GM18907 (cell line): ENCODE results near the gene FBXO47.

Experiments used
- ATAC-seq: cut with Tn5 transposase; IDR thresholded peaks from one replicate; pipeline ENCODE4 v1.9.1; 2021; ENCODE audit warnings: mild to moderate bottlenecking, moderate library complexity; ENCODE audit not compliant: unreplicated experiment

Gene FBXO47

DNA sequence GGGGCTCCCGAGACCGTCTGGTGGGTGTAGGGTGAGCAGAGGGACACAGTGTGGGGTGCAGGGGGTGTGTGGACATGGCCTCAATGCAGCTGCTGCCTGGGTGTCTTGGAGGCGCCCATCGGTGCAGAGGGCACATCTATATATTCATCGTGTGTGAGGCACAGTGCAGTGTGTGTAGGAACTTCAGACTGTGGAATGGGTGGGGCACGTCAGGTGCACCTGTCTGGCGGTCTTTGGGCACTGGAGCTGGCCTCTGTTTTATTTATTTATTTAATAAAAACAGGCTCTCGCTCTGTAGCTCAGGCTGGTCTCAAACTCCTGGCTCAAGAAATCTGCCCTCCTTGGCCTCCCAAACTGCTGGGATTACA, 80.6 kb downstream of the FBXO47 start:
- no peak for ATAC-seq
